Neuron (in vitro differentiated cells): ENCODE measurements around the gene BIRC3.
A peak's percentile ranks its signal among the peaks of the same experiment; 100 is the strongest.

ENCODE experiments used
- H2AFZ ChIP-seq: one replicate; pipeline ENCODE4 v1.6.1; 2013; ENCODE audit warnings: low read depth, mild to moderate bottlenecking, inconsistent platforms, low read length, moderate library complexity
- H3K27me3 ChIP-seq: one replicate; pipeline ENCODE4 v1.6.1; 2013; ENCODE audit warnings: low read length; ENCODE audit not compliant: insufficient read depth
- H3K36me3 ChIP-seq: one replicate; pipeline ENCODE4 v1.6.1; 2013; ENCODE audit warnings: low read length; ENCODE audit not compliant: insufficient read depth
- H3K4me1 ChIP-seq: one replicate; pipeline ENCODE4 v1.6.1; 2013; ENCODE audit warnings: low read length; ENCODE audit not compliant: insufficient read depth
- H3K4me3 ChIP-seq: 2 replicates; pipeline ENCODE4 v1.5.1; 2013; ENCODE audit warnings: mild to moderate bottlenecking, low read length, moderate library complexity
- H3K9me3 ChIP-seq: one replicate; pipeline ENCODE4 v1.6.1; 2013; ENCODE audit warnings: low read length

Gene BIRC3

GRCh38 chr11:102317099-102317767, at the start of gene BIRC3:
Gene BIRC3, plus strand, starts transcription at chr11:102317484. Its CDS starts 7,026 bp downstream, at chr11:102324510.
- peaks cover 4% of the 10 kb centered on the region for H3K27me3 ChIP-seq
- H3K36me3 ChIP-seq, result no peaks in the 10 kb centered on the region
- no peaks in the 10 kb centered on the region for H3K4me1 ChIP-seq
- no peaks in the 10 kb centered on the region for H3K9me3 ChIP-seq
- no peak within 1 kb of the TSS for H3K4me3 ChIP-seq
- H2AFZ ChIP-seq, result no peak within 1 kb of the TSS

- H3K9me3 ChIP-seq, result no peaks in the 10 kb centered on the region
- H3K27me3 ChIP-seq, result no peaks in the 10 kb centered on the region
- H3K4me3 ChIP-seq, result no peak overlapping the region
- H2AFZ ChIP-seq, result no peak overlapping the region
- no peaks in the 10 kb centered on the region for H3K4me1 ChIP-seq
- H3K36me3 ChIP-seq, result no peaks in the 10 kb centered on the region
Measured at GRCh38 chr11:102267609-102268008, 49.7 kb upstream of the BIRC3 start.

GRCh38 chr11:102268083-102268984, 49.0 kb upstream of the BIRC3 start:
- H3K4me3 ChIP-seq, result no peak overlapping the region
- no peaks in the 10 kb centered on the region for H3K9me3 ChIP-seq
- H3K36me3 ChIP-seq, result no peaks in the 10 kb centered on the region
- H3K27me3 ChIP-seq, result no peaks in the 10 kb centered on the region
- no peak overlapping the region for H2AFZ ChIP-seq
- H3K4me1 ChIP-seq, result no peaks in the 10 kb centered on the region

- Histone ChIP-seq H3K36me3 (no peaks in the 10 kb centered on the region), H3K9me3 (no peaks in the 10 kb centered on the region), H3K27me3 (no peaks in the 10 kb centered on the region), H2AFZ (no peak overlapping the region), H3K4me3 (no peak overlapping the region), H3K4me1 (no peaks in the 10 kb centered on the region)
Measured at GRCh38 chr11:102268985-102269470, 48.3 kb upstream of the BIRC3 start.

GRCh38 chr11:102269927-102270326, 47.4 kb upstream of the BIRC3 start:
- no peaks in the 10 kb centered on the region for H3K36me3 ChIP-seq
- H3K4me1 ChIP-seq, result no peaks in the 10 kb centered on the region
- no peak overlapping the region for H2AFZ ChIP-seq
- H3K4me3 ChIP-seq, result no peak overlapping the region
- peaks cover 2% of the 10 kb centered on the region for H3K9me3 ChIP-seq
- no peaks in the 10 kb centered on the region for H3K27me3 ChIP-seq

GRCh38 chr11:102272047-102272824, 45.0 kb upstream of the BIRC3 start:
- Histone ChIP-seq H3K27me3 (no peaks in the 10 kb centered on the region), H3K4me3 (no peak overlapping the region), H2AFZ (no peak overlapping the region), H3K36me3 (no peaks in the 10 kb centered on the region), H3K4me1 (no peaks in the 10 kb centered on the region), H3K9me3 (peaks cover 2% of the 10 kb centered on the region)

- H3K27me3 ChIP-seq, result no peaks in the 10 kb centered on the region
- H3K9me3 ChIP-seq, result peaks cover 2% of the 10 kb centered on the region
- no peaks in the 10 kb centered on the region for H3K36me3 ChIP-seq
Measured at GRCh38 chr11:102274628-102275027, 42.7 kb upstream of the BIRC3 start.

DNA sequence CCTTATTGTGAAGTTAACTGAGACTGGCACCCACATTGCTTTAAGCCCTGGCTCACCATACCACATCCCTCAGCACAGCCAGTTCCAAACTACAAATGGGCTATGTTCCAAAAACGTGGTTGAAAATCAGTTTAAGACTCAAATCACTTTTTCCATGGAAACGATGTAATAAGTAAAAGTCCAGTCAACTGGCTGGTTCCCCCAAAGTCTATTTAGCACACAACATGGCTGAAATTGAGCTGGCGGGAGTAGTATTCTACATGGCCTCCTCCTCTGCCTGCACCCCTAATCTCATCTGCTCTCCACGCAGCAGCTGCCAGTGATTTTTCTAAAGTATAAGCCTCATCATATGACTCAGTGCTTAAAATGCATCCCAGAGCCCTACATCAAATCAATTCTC, 40.9 kb upstream of the BIRC3 start:
- Histone ChIP-seq H3K9me3 (peaks cover 2% of the 10 kb centered on the region), H3K36me3 (no peaks in the 10 kb centered on the region), H2AFZ (no peak overlapping the region), H3K4me3 (no peak overlapping the region), H3K4me1 (peaks cover 15% of the 10 kb centered on the region), H3K27me3 (no peaks in the 10 kb centered on the region)

More at GRCh38 chr11:102274628-102275027, 42.7 kb upstream of the BIRC3 start:
- no peak overlapping the region for H2AFZ ChIP-seq
- H3K4me1 ChIP-seq, result peaks cover 4% of the 10 kb centered on the region
- no peak overlapping the region for H3K4me3 ChIP-seq

- no peak overlapping the region for H3K4me3 ChIP-seq
- H3K9me3 ChIP-seq, result peaks cover 2% of the 10 kb centered on the region
- no peaks in the 10 kb centered on the region for H3K36me3 ChIP-seq
- H2AFZ ChIP-seq, result no peak overlapping the region
- no peaks in the 10 kb centered on the region for H3K27me3 ChIP-seq
- peaks cover 15% of the 10 kb centered on the region for H3K4me1 ChIP-seq
Measured at GRCh38 chr11:102276783-102277182, 40.5 kb upstream of the BIRC3 start.

GRCh38 chr11:102279641-102280170, 37.6 kb upstream of the BIRC3 start:
- Histone ChIP-seq H3K36me3 (no peaks in the 10 kb centered on the region), H3K4me1 (peaks cover 15% of the 10 kb centered on the region), H3K9me3 (peaks cover under 1% of the 10 kb centered on the region), H3K27me3 (no peaks in the 10 kb centered on the region), H2AFZ (peak overlapping the region; percentile 80), H3K4me3 (peak overlapping the region; percentile 1)

GRCh38 chr11:102280245-102280833, 36.9 kb upstream of the BIRC3 start:
- H3K27me3 ChIP-seq, result no peaks in the 10 kb centered on the region
- H3K36me3 ChIP-seq, result no peaks in the 10 kb centered on the region
- H3K9me3 ChIP-seq, result no peaks in the 10 kb centered on the region
- peak overlapping the region; percentile 80 for H2AFZ ChIP-seq
- H3K4me3 ChIP-seq, result no peak overlapping the region
- peaks cover 15% of the 10 kb centered on the region for H3K4me1 ChIP-seq

GRCh38 chr11:102283116-102283485, 34.2 kb upstream of the BIRC3 start:
- Histone ChIP-seq H3K27me3 (no peaks in the 10 kb centered on the region), H3K9me3 (no peaks in the 10 kb centered on the region), H2AFZ (no peak overlapping the region), H3K4me3 (no peak overlapping the region), H3K36me3 (no peaks in the 10 kb centered on the region), H3K4me1 (peaks cover 15% of the 10 kb centered on the region)
